Brain microvascular endothelial cell (primary cell): Measurements from ENCODE around the gene ZNF664.

Experiments
- DNase-seq: peaks from one replicate; pipeline ENCODE4 v3.0.0-alpha.2; 2020
- H3K27ac ChIP-seq: fragments of 250-450 bp; sonication (Bioruptor Pico); 2 replicates; pipeline ENCODE4 v1.5.1; 2020; ENCODE audit warnings: mild to moderate bottlenecking, moderate library complexity
- H3K27me3 ChIP-seq: fragments of 250-450 bp; sonication (Bioruptor Pico); replicated peaks from 2 replicates; pipeline ENCODE4 v1.5.1; 2020; ENCODE audit warnings: mild to moderate bottlenecking
- H3K36me3 ChIP-seq: fragments of 250-450 bp; sonication (Bioruptor Pico); replicated peaks from 2 replicates; pipeline ENCODE4 v1.5.1; 2020; ENCODE audit warnings: mild to moderate bottlenecking
- H3K4me3 ChIP-seq: 2 replicates; pipeline ENCODE4 v1.5.1; 2011; ENCODE audit warnings: low read depth, mild to moderate bottlenecking, control low read depth, low read length, moderate library complexity
- in situ Hi-C: cut with HindIII; loops from 2 replicates; pipeline ENCODE4 v1.10.0; 2017; ENCODE audit warnings: low sequenced_read_pairs, low pct_ligation_motif_present
- TF ChIP-seq, protein P1 (sequence below): IDR thresholded peaks from 2 replicates; pipeline ENCODE4 v1.5.1; 2011; ENCODE audit warnings: low read depth, mild to moderate bottlenecking, moderate library complexity, low read length, control low read depth, inconsistent platforms; ENCODE audit errors: missing control alignments

ZNF664 gene

DNA sequence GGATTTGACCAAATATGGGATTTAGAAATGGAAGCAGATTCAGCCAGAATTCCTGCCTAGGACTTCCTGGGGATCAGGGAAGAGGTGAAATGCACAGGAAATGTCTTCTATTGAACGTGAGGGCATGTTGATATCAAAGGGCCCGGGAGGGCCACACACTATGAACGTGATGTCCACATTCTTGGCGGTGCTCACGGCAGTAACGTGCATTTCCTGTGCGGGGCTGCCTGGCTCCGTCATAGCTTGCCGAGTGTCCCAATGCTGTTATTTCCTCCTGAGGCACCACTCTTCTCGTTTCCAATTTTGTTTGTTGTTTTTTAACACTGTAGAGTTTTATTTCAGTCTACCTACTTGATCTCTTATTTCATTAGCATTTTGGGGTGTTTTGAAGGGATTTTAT lies 67.3 kb downstream of the ZNF664 start:
- no peak for DNase-seq
- in situ Hi-C loops: no loop called here

GRCh38 chr12:124040737-124041136 lies 67.7 kb downstream of the ZNF664 start:
- Histone ChIP-seq H3K27me3 (peaks cover 2% of the 10 kb centered on the region), H3K27ac (no peak overlapping the region), H3K4me3 (no peak overlapping the region), H3K36me3 (no peaks in the 10 kb centered on the region)
- TF ChIP-seq, protein P1, sequence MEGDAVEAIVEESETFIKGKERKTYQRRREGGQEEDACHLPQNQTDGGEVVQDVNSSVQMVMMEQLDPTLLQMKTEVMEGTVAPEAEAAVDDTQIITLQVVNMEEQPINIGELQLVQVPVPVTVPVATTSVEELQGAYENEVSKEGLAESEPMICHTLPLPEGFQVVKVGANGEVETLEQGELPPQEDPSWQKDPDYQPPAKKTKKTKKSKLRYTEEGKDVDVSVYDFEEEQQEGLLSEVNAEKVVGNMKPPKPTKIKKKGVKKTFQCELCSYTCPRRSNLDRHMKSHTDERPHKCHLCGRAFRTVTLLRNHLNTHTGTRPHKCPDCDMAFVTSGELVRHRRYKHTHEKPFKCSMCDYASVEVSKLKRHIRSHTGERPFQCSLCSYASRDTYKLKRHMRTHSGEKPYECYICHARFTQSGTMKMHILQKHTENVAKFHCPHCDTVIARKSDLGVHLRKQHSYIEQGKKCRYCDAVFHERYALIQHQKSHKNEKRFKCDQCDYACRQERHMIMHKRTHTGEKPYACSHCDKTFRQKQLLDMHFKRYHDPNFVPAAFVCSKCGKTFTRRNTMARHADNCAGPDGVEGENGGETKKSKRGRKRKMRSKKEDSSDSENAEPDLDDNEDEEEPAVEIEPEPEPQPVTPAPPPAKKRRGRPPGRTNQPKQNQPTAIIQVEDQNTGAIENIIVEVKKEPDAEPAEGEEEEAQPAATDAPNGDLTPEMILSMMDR: no peak
- in situ Hi-C loops: no loop called here
- no peak for DNase-seq

More for the DNA sequence above, 67.3 kb downstream of the ZNF664 start:
- TF ChIP-seq, protein P1: no peak
- H3K4me3 ChIP-seq: no peak overlapping the region
- H3K27me3 ChIP-seq: peaks cover 2% of the 10 kb centered on the region
- H3K36me3 ChIP-seq: no peaks in the 10 kb centered on the region
- H3K27ac ChIP-seq: no peak overlapping the region

- TF ChIP-seq, protein P1: no peak
- no peak overlapping the region for H3K27ac ChIP-seq
- in situ Hi-C loops: no loop called here
- H3K4me3 ChIP-seq: no peak overlapping the region
- H3K36me3 ChIP-seq: no peaks in the 10 kb centered on the region
- peaks cover 2% of the 10 kb centered on the region for H3K27me3 ChIP-seq
- DNase-seq: no peak
Observed at GRCh38 chr12:124041907-124042306, 68.9 kb downstream of the ZNF664 start.

DNA sequence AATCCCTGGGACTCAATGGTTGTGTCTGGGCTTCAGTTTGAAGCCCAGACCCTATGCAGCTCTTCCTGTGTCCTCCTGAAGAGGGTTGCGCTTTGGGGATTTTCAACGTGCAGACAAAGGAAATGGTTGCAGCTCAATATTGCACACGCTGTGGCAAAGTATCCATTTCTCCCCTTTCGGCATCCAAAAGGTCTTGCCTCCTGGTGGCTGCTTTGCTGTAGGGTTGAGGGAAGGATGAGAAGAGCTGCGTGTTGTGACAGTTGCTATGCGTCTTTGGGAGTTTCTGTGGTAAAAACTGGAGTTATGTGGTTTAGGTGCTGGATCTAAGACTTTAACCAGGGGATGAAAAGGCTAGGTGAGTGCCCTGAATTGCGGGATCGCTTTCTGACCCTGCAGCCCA lies 71.0 kb downstream of the ZNF664 start:
- in situ Hi-C loops: no loop called here
- TF ChIP-seq, protein P1: peak; percentile 5
- Histone ChIP-seq H3K4me3 (no peak overlapping the region), H3K27ac (no peak overlapping the region), H3K36me3 (no peaks in the 10 kb centered on the region), H3K27me3 (peaks cover 2% of the 10 kb centered on the region)
- no peak for DNase-seq

DNA sequence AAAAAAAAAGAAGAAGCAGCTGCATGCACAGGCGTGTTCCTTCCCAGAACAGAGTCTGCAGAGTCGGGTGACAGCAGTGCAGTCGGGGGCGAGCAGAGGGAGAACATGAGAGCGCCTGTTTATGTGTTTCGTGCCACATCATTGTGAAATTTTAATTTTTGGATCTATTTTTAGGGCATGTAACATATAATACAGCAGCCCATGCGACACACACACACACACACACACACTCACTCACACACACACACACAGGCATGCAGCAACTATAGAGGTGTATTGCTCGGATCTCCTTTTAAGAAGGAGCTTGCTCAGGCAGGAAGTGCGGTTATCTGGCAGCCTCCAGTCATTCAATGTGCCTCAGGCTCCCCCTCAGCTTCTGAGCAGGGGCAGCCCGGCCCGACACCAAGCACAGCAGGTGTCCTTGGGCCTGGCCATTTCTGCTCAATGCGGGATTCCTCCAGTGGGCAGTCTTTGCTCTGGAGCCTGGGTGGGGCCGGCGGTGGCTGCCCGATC lies 71.8 kb downstream of the ZNF664 start:
- in situ Hi-C loops: no loop called here
- DNase-seq: no peak
- Histone ChIP-seq H3K27ac (no peak overlapping the region), H3K36me3 (no peaks in the 10 kb centered on the region), H3K4me3 (no peak overlapping the region), H3K27me3 (peaks cover 2% of the 10 kb centered on the region)
- TF ChIP-seq, protein P1: no peak
